Right ventricle myocardium inferior (tissue), 1 donor: Measurements from ENCODE around the gene SLC27A5. TPM values are rescaled to one million over a fixed set of nuclear protein-coding genes. Genes with fewer than 3 reads are reported as not detected.

ENCODE experiments used
- ATAC-seq: fragments of 200-7000 bp; cut with Tn5 transposase; one replicate; pipeline ENCODE4 v1.9.1; 2020; ENCODE audit warnings: mild to moderate bottlenecking, moderate library complexity
- DNase-seq: peaks from one replicate; pipeline ENCODE4 v3.0.0; 2021; ENCODE audit errors: missing footprints
- intact Hi-C: fragments of 100-400 bp; cut with DNase I; formaldehyde crosslinking; loops from one replicate; pipeline ENCODE4 v1.11.0; 2022
- total RNA-seq: library from RNA; stranded (reverse); fragmentation: NEBNext Ultra II Directional; extraction: Animal tissue kit (Norgen Biotek cat#: 25700); gene quantifications from one replicate; pipeline ENCODE4 v1.2.1, GENCODE V29; 2021
- donor health status: DM: no; HTN: yes; CAD: no; lungs with severe emphysema.

Gene SLC27A5
- total RNA-seq, 1 donor from 2014 or later: 3.2 TPM

GRCh38 chr19:58536852-58537798, 25.3 kb upstream of the SLC27A5 start:
- ATAC-seq (no peak), DNase-seq (no peak)
- intact Hi-C loops: no loop called here

GRCh38 chr19:58535857-58536256, 24.1 kb upstream of the SLC27A5 start:
- DNase-seq (no peak), ATAC-seq (no peak)
- intact Hi-C loops: no loop called here

- no peak for DNase-seq
- intact Hi-C loops: no loop called here
- ATAC-seq: no peak
These were observed 19.4 kb upstream of the SLC27A5 start for GRCh38 chr19:58531034-58531840.

DNA sequence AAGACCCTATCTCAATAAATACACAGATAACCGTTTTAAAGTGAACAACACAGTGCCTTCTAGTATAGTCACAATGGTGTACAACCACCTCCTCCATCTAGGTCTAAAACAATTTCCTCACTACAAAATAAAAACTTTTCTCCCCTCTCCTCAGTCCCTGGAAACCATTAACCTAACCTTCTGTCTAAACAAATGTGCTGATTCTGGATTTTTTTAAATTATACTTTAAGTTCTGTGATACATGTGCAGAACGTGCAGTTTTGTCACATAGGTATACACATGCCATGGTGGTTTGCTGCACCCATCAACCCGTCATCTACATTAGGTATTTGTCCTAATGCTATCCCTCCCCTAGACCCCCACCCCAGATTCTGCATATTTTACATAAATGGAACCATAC, 17.6 kb upstream of the SLC27A5 start:
- DNase-seq (no peak), ATAC-seq (no peak)
- intact Hi-C loops: no loop called here

GRCh38 chr19:58522709-58523108, 10.9 kb upstream of the SLC27A5 start:
- ATAC-seq (no peak), DNase-seq (no peak)
- intact Hi-C loops: no loop called here

GRCh38 chr19:58521651-58522050, 9.9 kb upstream of the SLC27A5 start:
- ATAC-seq (no peak), DNase-seq (no peak)
- intact Hi-C loops: no loop called here

DNA sequence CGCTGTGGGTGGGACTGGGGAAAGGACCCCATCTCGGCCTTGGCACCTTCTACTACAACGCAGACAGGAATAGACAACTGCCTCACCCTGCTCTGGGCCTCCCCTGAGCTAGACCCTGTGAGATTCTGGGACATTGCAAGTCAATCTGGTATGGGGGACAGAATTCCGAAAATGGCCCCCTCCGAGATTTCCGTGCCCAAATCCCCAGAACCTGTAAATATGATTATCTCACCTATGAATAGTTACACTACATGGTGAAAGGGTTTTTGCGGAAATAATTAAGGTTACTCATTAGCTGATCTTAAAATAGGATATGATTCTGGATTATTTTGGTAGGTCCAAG, 8.4 kb upstream of the SLC27A5 start:
- DNase-seq: no peak
- peak; percentile 47 for ATAC-seq
- intact Hi-C loops: loop anchor here (1.0 kb wide), 1 partner anchor 23 kb away; no protein-coding TSS in a partner anchor

DNA sequence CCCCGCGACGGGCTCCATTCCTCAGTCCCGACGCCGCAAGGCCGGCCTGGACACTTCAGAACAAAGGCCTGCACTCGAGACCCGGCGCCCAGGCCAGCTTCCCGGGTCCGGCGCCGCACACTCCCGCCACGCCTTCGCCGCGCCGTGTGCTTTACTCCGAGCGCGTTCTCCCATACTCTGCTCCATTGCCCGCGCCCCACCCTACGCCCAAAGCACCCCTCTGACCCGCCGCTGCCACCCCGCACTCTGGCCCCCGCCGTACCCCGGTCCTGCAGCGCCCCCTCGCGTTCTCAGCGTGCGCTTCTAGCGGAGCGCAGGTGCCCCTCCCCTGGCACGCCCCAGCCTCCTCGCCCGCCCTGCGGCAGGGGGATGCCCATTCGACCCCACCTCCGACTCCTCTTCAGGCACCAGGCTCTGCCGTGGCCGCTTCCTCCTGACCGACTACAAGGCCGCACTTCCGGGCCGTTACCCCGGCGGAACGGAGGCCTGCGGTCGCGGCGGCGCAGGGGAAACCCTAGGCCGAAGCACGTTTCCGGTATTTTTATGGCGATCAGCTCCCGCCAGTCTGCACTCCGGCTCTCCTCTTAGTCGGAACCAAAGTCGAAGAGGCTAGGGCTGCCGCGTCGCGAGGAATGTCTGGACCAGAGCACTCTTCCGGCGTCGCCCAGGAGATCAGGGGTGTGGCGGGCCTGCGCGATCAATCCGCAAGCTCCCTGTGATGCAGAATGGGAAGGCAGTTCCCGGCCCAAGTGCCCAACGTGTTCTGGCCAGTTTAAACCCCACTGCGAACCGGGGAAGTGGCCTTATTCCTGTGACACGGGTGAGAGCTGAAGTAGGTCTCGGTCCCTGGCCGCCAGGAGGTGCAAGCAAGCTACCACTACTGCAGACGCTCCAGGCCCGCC, 7.8 kb upstream of the SLC27A5 start, which contains the start of gene ZBTB45:
Gene ZBTB45, minus strand, starts transcription at position 456 of the 902 bp plus-strand sequence. CDS start 2,137 bp downstream, outside the sequence.
- ATAC-seq (peak; percentile 94), DNase-seq (peak; percentile 95)
- intact Hi-C loops: loop anchor here (1.0 to 2.0 kb wide), 2 partner anchors 24 to 55 kb away; no protein-coding TSS in a partner anchor

DNA sequence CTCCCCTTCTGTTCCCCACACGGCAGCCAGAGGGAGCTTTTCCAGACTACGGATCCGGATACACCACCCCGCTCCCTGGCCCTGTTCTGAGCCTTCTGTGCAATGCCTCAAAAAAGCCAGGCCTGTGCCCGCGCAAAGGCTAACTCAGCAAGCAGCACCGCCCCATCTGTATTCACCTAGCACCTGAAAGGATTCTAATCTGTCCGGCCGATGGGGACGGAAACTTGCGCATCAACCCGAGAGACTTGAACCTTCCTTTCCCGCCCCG, 7.2 kb upstream of the SLC27A5 start:
- intact Hi-C loops: loop anchor here (2.0 kb wide), 1 partner anchor 56 kb away; no protein-coding TSS in a partner anchor
- peak; percentile 78 for DNase-seq
- peak; percentile 62 for ATAC-seq

- intact Hi-C loops: loop anchor here (2.0 kb wide), 1 partner anchor 56 kb away; no protein-coding TSS in a partner anchor
- DNase-seq (no peak), ATAC-seq (no peak)
These were observed 6.7 kb upstream of the SLC27A5 start for GRCh38 chr19:58518256-58519086.

- no peak for DNase-seq
- ATAC-seq: no peak
- intact Hi-C loops: no loop called here
These were observed 5.4 kb upstream of the SLC27A5 start for GRCh38 chr19:58516964-58517833.

GRCh38 chr19:58516246-58516836, 4.5 kb upstream of the SLC27A5 start:
- ATAC-seq: no peak
- DNase-seq: no peak
- intact Hi-C loops: no loop called here

DNA sequence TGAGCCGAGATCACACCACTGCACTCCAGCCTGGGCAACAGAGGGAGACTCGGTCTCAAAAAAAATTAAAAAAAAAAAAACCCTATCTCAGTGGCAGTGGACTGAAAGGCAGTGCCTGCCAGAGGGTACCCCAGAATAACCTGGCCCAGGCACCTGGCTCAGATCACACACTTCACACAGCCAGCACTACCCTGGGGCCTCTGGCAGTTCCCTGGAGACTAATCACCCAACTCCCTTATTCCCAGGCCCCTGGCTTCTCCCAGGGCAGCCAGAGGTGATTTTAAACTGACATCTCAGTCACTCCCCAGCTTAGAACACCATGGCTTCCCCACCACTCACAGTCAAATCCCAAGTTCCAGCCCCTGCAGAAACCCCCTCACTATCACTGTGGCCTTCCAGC, 3.5 kb upstream of the SLC27A5 start:
- DNase-seq (no peak), ATAC-seq (no peak)
- intact Hi-C loops: no loop called here

- ATAC-seq: no peak
- intact Hi-C loops: no loop called here
- no peak for DNase-seq
These were observed 2.8 kb upstream of the SLC27A5 start for GRCh38 chr19:58514564-58515022.

- intact Hi-C loops: no loop called here
- peak; percentile 93 for ATAC-seq
- peak; percentile 95 for DNase-seq
These were observed 2.1 kb upstream of the SLC27A5 start for GRCh38 chr19:58513694-58514563.
